GM12878 (cell line): ENCODE measurements around the gene CDK13. TPM values are rescaled to one million over a fixed set of nuclear protein-coding genes. Genes with fewer than 3 reads are reported as not detected.

Experiments
- ATAC-seq: fragments of 200-7000 bp; cut with Tn5 transposase; 3 replicates; pipeline ENCODE4 v1.9.1; 2020; ENCODE audit warnings: mild to moderate bottlenecking, moderate library complexity
- BruUV-seq: library from RNA; stranded (reverse); fragments of 400-500 nt; replicated peaks from 2 replicates; lab custom pipeline; 2021; lab: Mats Ljungman, UMichigan
- CTCF ChIA-PET: fragments of 300-600 bp; sonication (Branson Sonifier 250); formaldehyde crosslinking; extraction: SDS; loops from one replicate; lab custom pipeline; 2021; ENCODE audit warnings: inconsistent platforms; lab: Yijun Ruan, JAX
- POLR2A ChIA-PET: fragments of 350-600 bp; formaldehyde crosslinking; extraction: SDS; loops from one replicate; lab custom pipeline; 2021; ENCODE audit warnings: inconsistent platforms; lab: Charles Lee
- RAD21 ChIA-PET: fragments of 300-600 bp; sonication (Branson Sonifier 250); formaldehyde crosslinking; loops from one replicate; lab custom pipeline; 2023; ENCODE audit warnings: antibody characterized with exemption; ENCODE audit not compliant: unreplicated experiment; lab: Charles Lee
- SMC1A ChIA-PET: fragments of 300-600 bp; sonication (Branson Sonifier 250); formaldehyde crosslinking; loops from one replicate; lab custom pipeline; 2023; ENCODE audit not compliant: unreplicated experiment, uncharacterized antibody; lab: Charles Lee
- DNase-seq: peaks from one replicate; pipeline ENCODE4 v3.0.0-alpha.2; 2011; ENCODE audit warnings: low read depth, low spot score
- FAIRE-seq: peaks from 3 replicates; lab custom pipeline; 2011; peaks lifted over from hg19 to GRCh38; lab: Jason Lieb, UNC
- H2AFZ ChIP-seq: 2 replicates; pipeline ENCODE4 v1.6.0; 2011; ENCODE audit warnings: low read depth, low read length, control low read depth; ENCODE audit not compliant: control insufficient read depth
- H3K27ac ChIP-seq: 2 replicates; pipeline ENCODE4 v1.5.1; 2011; ENCODE audit warnings: control low read depth; ENCODE audit not compliant: control insufficient read depth, insufficient read depth
- H3K27me3 ChIP-seq, 2 experiments: replicated peaks in 1 of 2; 2 replicates each; pipeline versions ENCODE4 v1.6.0 to v1.6.1; 2011; ENCODE audit warnings: low read length in 1 of 2; ENCODE audit not compliant: control insufficient read depth in 2 of 2, insufficient read depth in 2 of 2
- H3K36me3 ChIP-seq, 2 experiments: 2 replicates each; pipeline ENCODE4 v1.5.1; 2011; ENCODE audit warnings: low read length in 1 of 2; ENCODE audit not compliant: control insufficient read depth in 2 of 2, insufficient read depth in 2 of 2
- H3K4me1 ChIP-seq: 2 replicates; pipeline ENCODE4 v1.6.1; 2011; ENCODE audit warnings: mild to moderate bottlenecking, low read length, moderate library complexity, mixed read lengths; ENCODE audit not compliant: control insufficient read depth, insufficient read depth
- H3K4me2 ChIP-seq: 2 replicates; pipeline ENCODE4 v1.6.0; 2011; ENCODE audit warnings: control low read depth; ENCODE audit not compliant: control insufficient read depth, insufficient read depth
- H3K4me3 ChIP-seq: fragments of 200-600 bp; sonication (generic); 2 replicates; pipeline ENCODE4 v1.5.1; 2016
- H3K79me2 ChIP-seq: 2 replicates; pipeline ENCODE4 v1.6.0; 2011; ENCODE audit warnings: low read length; ENCODE audit not compliant: control insufficient read depth, insufficient read depth
- H3K9ac ChIP-seq: 2 replicates; pipeline ENCODE4 v1.8.0; 2011; ENCODE audit warnings: low read length, control low read depth, mixed read lengths; ENCODE audit not compliant: control insufficient read depth, insufficient read depth
- H3K9me3 ChIP-seq: replicated peaks from 3 replicates; pipeline ENCODE4 v1.5.1; 2011; ENCODE audit warnings: mild to moderate bottlenecking, low read length; ENCODE audit not compliant: control insufficient read depth, insufficient read depth
- H4K20me1 ChIP-seq: 2 replicates; pipeline ENCODE4 v1.6.0; 2011; ENCODE audit not compliant: control insufficient read depth, insufficient read depth
- BACH1 ChIP-seq: fragments of 450-650 bp; IDR thresholded peaks from 2 replicates; pipeline ENCODE4 v1.6.1; 2017; ENCODE audit warnings: mild to moderate bottlenecking, borderline replicate concordance
- BHLHE40 ChIP-seq, 2 experiments: fragments of 450-650 bp in 1 of 2; IDR thresholded peaks; 2 replicates each; pipeline ENCODE4 v1.6.1; 2011 to 2017; ENCODE audit warnings: low read depth in 2 of 2, borderline replicate concordance in 1 of 2, improper control_type of control experiment in 1 of 2, low read length in 1 of 2, mild to moderate bottlenecking in 1 of 2
- IKZF1 ChIP-seq: fragments of 450-650 bp; conservative IDR thresholded peaks from 2 replicates; pipeline ENCODE4 v1.6.1; 2017; ENCODE audit warnings: antibody characterized with exemption, mild to moderate bottlenecking
- IKZF2 ChIP-seq, 2 experiments: fragments of 450-650 bp; IDR thresholded peaks; 2 replicates each; pipeline ENCODE4 v1.6.1; 2017; ENCODE audit warnings: mild to moderate bottlenecking in 2 of 2, moderate library complexity in 2 of 2
- KAT2A ChIP-seq: conservative IDR thresholded peaks from 2 replicates; pipeline ENCODE4 v1.6.1; 2011; ENCODE audit warnings: low read depth, low read length; ENCODE audit not compliant: control insufficient read depth
- MLLT1 ChIP-seq: fragments of 450-650 bp; IDR thresholded peaks from 2 replicates; pipeline ENCODE4 v1.6.1; 2016; ENCODE audit warnings: mild to moderate bottlenecking
- MTA2 ChIP-seq: fragments of 450-650 bp; IDR thresholded peaks from 2 replicates; pipeline ENCODE4 v1.6.1; 2016; ENCODE audit warnings: low read depth, mild to moderate bottlenecking, moderate library complexity
- NBN ChIP-seq: fragments of 450-650 bp; IDR thresholded peaks from 2 replicates; pipeline ENCODE4 v1.6.1; 2016
- RBBP5 ChIP-seq: fragments of 200-600 bp; sonication (generic); conservative IDR thresholded peaks from 2 replicates; pipeline ENCODE4 v1.6.1; 2016
- RELB ChIP-seq: fragments of 450-650 bp; IDR thresholded peaks from 2 replicates; pipeline ENCODE4 v1.6.1; 2017; ENCODE audit warnings: low read depth, mild to moderate bottlenecking, moderate library complexity
- SMARCA5 ChIP-seq: fragments of 450-650 bp; IDR thresholded peaks from 2 replicates; pipeline ENCODE4 v1.6.1; 2017; ENCODE audit warnings: mild to moderate bottlenecking
- STAT1 ChIP-seq: fragments of 450-650 bp; conservative IDR thresholded peaks from 2 replicates; pipeline ENCODE4 v1.6.1; 2014; ENCODE audit warnings: antibody characterized with exemption, mild to moderate bottlenecking
- TCF12 ChIP-seq: IDR thresholded peaks from 2 replicates; pipeline ENCODE4 v1.6.1; 2011; ENCODE audit warnings: low read depth, mild to moderate bottlenecking, low read length
- ZNF24 ChIP-seq: fragments of 450-650 bp; IDR thresholded peaks from 2 replicates; pipeline ENCODE4 v1.6.1; 2017; ENCODE audit warnings: antibody characterized with exemption, mild to moderate bottlenecking
- ZNF687 ChIP-seq: fragments of 450-650 bp; IDR thresholded peaks from 2 replicates; pipeline ENCODE4 v1.6.1; 2017; ENCODE audit warnings: mild to moderate bottlenecking, moderate library complexity
- WGBS: methylation state at CpG from one replicate; pipeline ENCODE4 v1.1.6; 2016; ENCODE audit warnings: low lambda C conversion rate; ENCODE audit not compliant: insufficient replicate concordance, insufficient coverage; ENCODE audit errors: missing lambda C conversion rate; 5-methylcytosine and 5-hydroxymethylcytosine counted together
- in situ Hi-C: fragments of 300-500 bp; cut with MboI; formaldehyde crosslinking; loops from 9 replicates; pipeline ENCODE4 v1.14.3; 2018; ENCODE audit warnings: mixed read lengths
- intact Hi-C: fragments of 100-400 bp; cut with micrococcal nuclease; formaldehyde crosslinking; loops from one replicate; pipeline ENCODE4 v1.14.2; 2022; ENCODE audit not compliant: unreplicated experiment
- polyA plus RNA-seq, 11 experiments: library from polyadenylated mRNA; depleted of rRNA in 4 of 11; unstranded in 6 of 11; stranded (reverse) in 5 of 11; fragments of >200 nt; fragmentation: Nextera tagmentation in 4 of 11; fragmentation: Illumina TruSeq in 1 of 11; extraction: Ambion mirVana in 4 of 11; extraction: Trizol in 1 of 11; gene quantifications; 1 replicate in 1 of 11; 2 replicates in 10 of 11; pipeline versions ENCODE4 v1.2.1 to v1.2.3, GENCODE V29; 2011 to 2016; ENCODE audit warnings: inconsistent platforms in 2 of 11, missing spikeins in 2 of 11, low read depth in 1 of 11
- total RNA-seq, 4 experiments: library from RNA; depleted of rRNA in 3 of 4; stranded (reverse); fragments of >200 nt in 3 of 4; fragmentation: Illumina TruSeq in 1 of 4; extraction: Trizol in 1 of 4; gene quantifications; 2 replicates each; pipeline versions ENCODE4 v1.2.1 to v1.2.3, GENCODE V29; 2013 to 2021

CDK13 gene
- total and polyA plus RNA-seq, 10 of the 15 experiments (the other 5 are each of a cell fraction or from before 2014, with no cell fraction given) = 10.8 to 44.4 (median 28.0) TPM

GRCh38 chr7:39951226-39952194 is 1.5 kb downstream of the CDK13 start:
- WGBS = under 1% methylated on average over 69 of the region's 79 CpGs
- RAD21 ChIA-PET = interaction anchor here (0.9 to 4.1 kb wide), 7 partner anchors 34 to 1052 kb away, joined by 3 to 23 read pairs (median 4); no protein-coding TSS in a partner anchor
- ATAC-seq (peak; percentile 40), FAIRE-seq (no peak), DNase-seq (no peak)
- peak overlapping the region; percentile 98 for H3K27ac ChIP-seq
- H3K9ac ChIP-seq = peak overlapping the region; percentile 73
- peak overlapping the region; percentile 93 for H3K4me3 ChIP-seq
- CTCF ChIA-PET = interaction anchor here (0.8 to 4.8 kb wide), 9 partner anchors 21 to 1754 kb away, joined by 3 to 26 read pairs (median 3); no protein-coding TSS in a partner anchor
- no peak overlapping the region for H2AFZ ChIP-seq
- POLR2A ChIA-PET = interaction anchor here (0.6 kb wide), 2 partner anchors 37 to 1527 kb away, joined by 3 to 4 read pairs; no protein-coding TSS in a partner anchor
- BruUV-seq = no TSS peak
- H4K20me1 ChIP-seq = no peaks in the 10 kb centered on the region; the same call in none of the 2 replicates
- H3K36me3 ChIP-seq = 0 out of 4 replicates have a peak, but pooled peaks cover 0 to 6% of the 10 kb centered on the region in 2 experiments
- no peaks in the 10 kb centered on the region for H3K27me3 ChIP-seq
- SMC1A ChIA-PET = interaction anchor here (0.6 to 2.4 kb wide), 8 partner anchors 15 to 743 kb away, joined by 3 to 11 read pairs (median 3); no protein-coding TSS in a partner anchor
- H3K9me3 ChIP-seq = no peaks in the 10 kb centered on the region
- H3K4me2 ChIP-seq = peak overlapping the region; percentile 46; the same call in 1 of the 2 replicates
- H3K79me2 ChIP-seq = peaks cover 70% of the 10 kb centered on the region
- in situ Hi-C loops (no loop called here), intact Hi-C loops (loop anchor here (5.0 to 10.0 kb wide), 4 partner anchors 369 to 1756 kb away; no protein-coding TSS in a partner anchor)
- peaks cover 9% of the 10 kb centered on the region; the same call in 1 of the 2 replicates for H3K4me1 ChIP-seq
- TF ChIP-seq BHLHE40 (IDR thresholded peaks at IDR 0.05; ENCODE audit: borderline replicate concordance in 1 of 2, low read depth in 2 of 2, low read length in 1 of 2) (no peak; a peak in 1 of 4 replicates), TCF12 (0 out of 2 replicates have a peak, but pooled peaks have one; percentile 40), RBBP5 (no peak), MTA2 (no peak), KAT2A (no peak), SMARCA5 (peak; percentile 79), NBN (peak; percentile 37; the same call in 1 of the 2 replicates), IKZF2 (IDR thresholded peaks at IDR 0.05) (0 out of 4 replicates have a peak, but pooled peaks of 1 of the 2 experiments have one; percentile 25), ZNF687 (no peak), RELB (no peak), ZNF24 (0 out of 2 replicates have a peak, but pooled peaks have one; percentile 28), MLLT1 (peak; percentile 73; the same call in 1 of the 2 replicates), IKZF1 (peak; percentile 25), STAT1 (0 out of 2 replicates have a peak, but pooled peaks have one; percentile 31), BACH1 (peak; percentile 15; the same call in 1 of the 2 replicates)
